ENCODE measurements around the gene TBC1D5.
A peak's percentile ranks its signal among the peaks of the same experiment; 100 is the strongest.

Gene TBC1D5

GRCh38 chr3:17227472-17227871 is 515.0 kb downstream of the TBC1D5 start:
- no peak for DNase-seq (ENCODE audit: low read depth)

GRCh38 chr3:17221529-17221928 is 520.9 kb downstream of the TBC1D5 start:
- no peak for DNase-seq (ENCODE audit: low read depth)

DNA sequence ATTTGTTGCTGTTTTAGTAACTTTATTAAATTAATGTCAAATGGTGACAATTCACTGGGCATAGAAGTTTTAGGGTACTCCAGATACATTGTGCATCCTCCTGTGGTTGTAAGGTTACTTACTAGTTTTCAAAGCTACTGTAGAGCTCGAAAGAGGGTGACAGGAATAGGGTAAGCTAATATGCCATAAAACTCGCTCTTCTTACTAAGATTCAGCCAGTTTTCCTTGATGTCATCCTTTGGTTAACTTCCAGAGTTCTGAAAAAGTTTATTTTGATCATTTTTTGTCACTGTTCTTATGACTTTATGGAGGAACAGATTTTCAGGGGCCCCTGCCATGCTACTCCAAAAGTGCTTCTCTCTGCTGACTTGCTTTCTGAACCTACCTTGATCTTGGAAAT is 522.8 kb downstream of the TBC1D5 start:
- DNase-seq (ENCODE audit: low read depth) = no peak

DNA sequence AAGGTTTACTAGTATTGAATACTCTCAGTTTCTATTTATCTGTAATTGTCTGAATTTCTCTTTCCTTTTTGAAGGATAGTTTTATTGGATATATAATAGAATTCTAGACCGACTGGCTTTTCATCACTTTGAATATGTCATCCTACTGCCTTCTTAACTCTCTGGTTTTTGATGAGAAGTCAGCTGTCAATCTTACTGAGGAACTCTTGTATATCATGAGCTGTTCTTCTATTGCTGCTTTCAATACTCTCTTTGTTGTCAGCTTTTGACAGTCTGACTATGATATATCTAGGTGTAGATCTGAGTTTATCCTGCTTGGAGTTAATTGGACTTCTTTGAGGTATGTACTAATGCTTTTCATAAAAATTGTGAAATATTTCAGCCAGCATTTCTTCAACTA is 523.8 kb downstream of the TBC1D5 start:
- DNase-seq (ENCODE audit: low read depth) = no peak

DNA sequence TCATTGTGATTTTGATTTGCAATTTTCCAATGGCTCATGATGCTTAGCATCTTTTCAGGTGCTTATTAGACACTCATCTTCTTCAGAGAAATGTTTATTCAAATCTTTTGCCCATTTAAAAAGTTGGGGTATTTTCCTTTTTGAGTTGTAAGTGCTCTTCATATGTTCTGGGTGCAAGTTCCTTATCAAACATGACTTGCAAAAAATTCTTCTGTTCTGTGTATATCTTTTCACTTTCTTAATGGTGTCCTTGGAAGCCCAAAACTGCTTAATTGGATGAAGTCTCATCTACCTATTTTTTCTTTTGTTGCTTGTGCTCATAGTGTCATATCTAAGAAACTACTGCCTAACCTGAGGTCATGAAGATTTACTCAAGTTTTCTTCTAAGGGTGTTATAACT is 524.8 kb downstream of the TBC1D5 start:
- DNase-seq (ENCODE audit: low read depth) = no peak

- peak; percentile 29 for DNase-seq (ENCODE audit: low read depth)
These were observed 529.3 kb downstream of the TBC1D5 start for GRCh38 chr3:17213102-17213501.

DNA sequence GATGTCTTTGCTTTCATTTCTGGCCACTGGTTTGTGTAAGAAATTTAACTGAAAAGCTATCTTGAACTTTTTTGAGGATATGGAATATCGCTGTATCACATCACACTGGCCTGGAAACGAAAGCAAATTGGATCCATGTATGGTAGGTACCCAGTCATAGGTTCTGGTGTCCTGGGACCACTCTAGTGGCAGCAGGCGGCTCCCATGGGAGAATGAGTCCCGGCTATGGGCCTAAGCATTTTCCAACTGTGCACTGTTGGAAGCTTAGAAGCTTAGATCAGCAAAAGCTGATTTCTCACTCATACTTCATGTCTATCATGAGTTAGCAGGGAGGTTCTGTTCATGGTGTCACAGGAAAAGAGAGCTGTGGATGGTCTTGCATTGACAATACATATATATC is 534.5 kb downstream of the TBC1D5 start:
- no peak for DNase-seq (ENCODE audit: low read depth)

- no peak for DNase-seq (ENCODE audit: low read depth)
These were observed 535.4 kb downstream of the TBC1D5 start for GRCh38 chr3:17207019-17207418.

DNA sequence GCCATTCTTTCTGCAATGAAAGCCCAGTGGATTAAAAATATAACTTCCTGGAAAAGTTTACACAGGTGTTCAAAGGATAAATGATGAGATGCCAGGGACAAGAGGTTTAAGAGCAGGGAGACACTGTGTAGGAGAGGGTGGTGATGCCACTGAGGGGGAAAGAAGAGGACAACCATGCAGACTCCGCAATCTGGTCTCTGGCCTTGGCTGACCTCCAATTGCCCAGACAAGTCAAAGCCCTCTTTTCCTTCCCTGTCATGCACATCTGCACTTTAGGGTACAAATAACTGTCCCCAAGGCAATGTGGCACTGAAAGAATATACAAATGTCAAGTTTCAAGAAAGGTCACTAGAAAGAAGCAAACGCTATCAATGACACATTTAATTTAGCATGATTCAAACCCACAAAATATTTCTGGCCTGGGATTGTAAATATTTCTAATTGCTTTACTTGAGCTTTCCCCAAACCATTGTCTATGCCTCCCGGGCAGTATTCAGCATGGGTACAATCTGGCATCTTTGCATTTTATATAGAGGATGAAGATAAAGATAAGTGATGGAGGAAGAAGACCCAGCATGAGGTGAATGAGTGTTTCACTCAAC is 538.3 kb downstream of the TBC1D5 start:
- no peak for DNase-seq (ENCODE audit: low read depth)

GRCh38 chr3:17201538-17201937 is 540.9 kb downstream of the TBC1D5 start:
- DNase-seq (ENCODE audit: low read depth) = no peak

GRCh38 chr3:17195856-17196604 is 546.4 kb downstream of the TBC1D5 start:
- DNase-seq (ENCODE audit: low read depth) = no peak

GRCh38 chr3:17195192-17195611 is 547.2 kb downstream of the TBC1D5 start:
- DNase-seq (ENCODE audit: low read depth) = no peak

GRCh38 chr3:17194116-17194515 is 548.3 kb downstream of the TBC1D5 start:
- DNase-seq (ENCODE audit: low read depth) = no peak

- no peak for DNase-seq (ENCODE audit: low read depth)
These were observed 549.4 kb downstream of the TBC1D5 start for GRCh38 chr3:17192995-17193394.

- no peak for DNase-seq (ENCODE audit: low read depth)
These were observed 551.9 kb downstream of the TBC1D5 start for GRCh38 chr3:17190353-17191078.

GRCh38 chr3:17188378-17188777 is 554.1 kb downstream of the TBC1D5 start:
- DNase-seq (ENCODE audit: low read depth) = no peak

- no peak for DNase-seq (ENCODE audit: low read depth)
These were observed 554.7 kb downstream of the TBC1D5 start for GRCh38 chr3:17187589-17188184.

- peak; percentile 22 for DNase-seq (ENCODE audit: low read depth)
These were observed 558.4 kb downstream of the TBC1D5 start for GRCh38 chr3:17183951-17184550.

DNA sequence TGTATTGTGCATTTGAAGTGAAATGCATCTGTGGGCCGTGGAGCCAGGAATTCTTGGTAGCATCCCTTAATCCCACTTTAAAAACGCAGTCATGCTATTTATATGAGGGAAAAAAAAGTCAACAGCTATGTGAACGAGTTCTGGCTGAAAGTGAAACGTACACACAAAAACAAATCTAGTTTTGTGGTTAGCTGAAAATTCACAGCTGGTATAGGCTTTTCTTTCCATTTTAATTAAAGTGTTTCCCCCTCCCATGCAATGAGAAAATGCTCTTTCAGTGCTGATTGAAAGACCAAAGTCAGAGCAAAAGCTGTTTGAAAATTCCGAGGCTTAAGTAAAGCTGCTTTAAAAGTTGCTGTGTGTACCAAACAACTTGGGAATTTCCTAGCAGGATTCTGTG is 560.3 kb downstream of the TBC1D5 start:
- DNase-seq (ENCODE audit: low read depth) = no peak

DNA sequence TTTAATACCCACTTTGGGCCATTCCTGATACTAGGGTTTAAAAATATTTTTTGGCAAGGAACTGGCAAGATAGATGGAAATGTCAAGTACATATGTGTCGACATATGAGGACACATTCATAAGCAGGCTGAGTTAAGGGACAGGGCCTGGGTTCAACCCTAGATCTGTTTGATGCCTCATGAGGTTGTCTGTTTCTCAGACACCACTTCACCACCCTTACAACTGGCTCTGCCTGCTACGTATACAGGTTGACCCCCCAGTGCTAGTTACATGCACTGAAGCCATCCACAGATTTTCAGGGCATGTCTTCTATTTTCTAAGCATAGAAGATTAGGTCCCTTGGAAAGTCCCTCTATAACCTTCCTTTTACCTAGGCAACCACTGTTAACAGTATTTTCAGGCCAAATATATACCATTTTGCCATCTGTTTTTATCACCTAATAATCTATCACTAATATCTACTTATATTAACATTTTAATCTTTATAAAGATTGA is 561.0 kb downstream of the TBC1D5 start:
- DNase-seq (ENCODE audit: low read depth) = no peak

GRCh38 chr3:17179381-17180205 is 562.8 kb downstream of the TBC1D5 start:
- DNase-seq (ENCODE audit: low read depth) = no peak
